ENCODE results near the gene UBE2D3.

Gene UBE2D3

DNA sequence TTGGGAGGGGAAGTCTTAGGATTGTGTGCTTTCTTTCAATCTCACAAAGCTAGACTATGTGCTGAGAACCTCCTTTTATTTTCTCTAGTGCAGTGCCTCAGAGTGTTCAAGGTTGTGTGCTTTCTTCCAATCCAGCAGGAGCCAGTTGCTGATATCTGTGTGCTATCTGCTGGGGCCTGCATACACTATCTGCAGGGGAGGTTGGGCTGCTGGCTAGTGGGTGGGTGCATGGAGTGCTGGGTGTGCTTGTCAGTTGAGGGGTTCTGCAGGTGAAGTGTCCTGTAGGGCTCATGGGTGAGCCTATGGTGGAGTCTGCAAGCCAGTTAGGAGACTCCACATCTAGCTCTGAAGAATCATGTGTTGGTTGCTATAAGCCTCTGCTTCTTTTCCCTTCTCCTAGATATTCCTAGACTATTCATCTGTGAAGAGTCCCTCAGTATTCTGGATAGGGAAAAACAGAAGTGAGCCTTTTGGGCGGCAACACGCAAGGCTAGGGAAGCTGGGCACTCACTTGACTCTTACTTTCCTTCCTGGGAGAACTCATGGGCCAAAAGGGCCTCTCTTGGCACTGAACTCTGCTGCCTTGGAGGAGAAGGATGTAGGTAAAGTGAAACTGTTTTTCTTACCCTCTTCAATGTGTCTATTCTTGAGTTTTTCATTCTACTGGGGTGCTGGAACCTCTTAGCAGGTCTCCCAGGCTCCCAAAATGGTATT is 33.4 kb upstream of the UBE2D3 start:
- Histone ChIP-seq H3K4me3 (ENCODE audit: low read depth, low read length) (no peak overlapping the region), H3K27me3 (ENCODE audit: control insufficient read depth, insufficient read depth, low read length) (no peaks in the 10 kb centered on the region), H3K27ac (ENCODE audit: low read depth, low read length) (no peak overlapping the region), H3K4me1 (ENCODE audit: control insufficient read depth, insufficient read depth, low read length) (no peaks in the 10 kb centered on the region), H3K9me3 (ENCODE audit: control insufficient read depth, insufficient read depth, low read depth, low read length) (peaks cover 15% of the 10 kb centered on the region), H3K36me3 (ENCODE audit: control insufficient read depth, insufficient read depth, low read length) (peaks cover 6% of the 10 kb centered on the region), H3K9ac (ENCODE audit: low read length) (no peak overlapping the region)

DNA sequence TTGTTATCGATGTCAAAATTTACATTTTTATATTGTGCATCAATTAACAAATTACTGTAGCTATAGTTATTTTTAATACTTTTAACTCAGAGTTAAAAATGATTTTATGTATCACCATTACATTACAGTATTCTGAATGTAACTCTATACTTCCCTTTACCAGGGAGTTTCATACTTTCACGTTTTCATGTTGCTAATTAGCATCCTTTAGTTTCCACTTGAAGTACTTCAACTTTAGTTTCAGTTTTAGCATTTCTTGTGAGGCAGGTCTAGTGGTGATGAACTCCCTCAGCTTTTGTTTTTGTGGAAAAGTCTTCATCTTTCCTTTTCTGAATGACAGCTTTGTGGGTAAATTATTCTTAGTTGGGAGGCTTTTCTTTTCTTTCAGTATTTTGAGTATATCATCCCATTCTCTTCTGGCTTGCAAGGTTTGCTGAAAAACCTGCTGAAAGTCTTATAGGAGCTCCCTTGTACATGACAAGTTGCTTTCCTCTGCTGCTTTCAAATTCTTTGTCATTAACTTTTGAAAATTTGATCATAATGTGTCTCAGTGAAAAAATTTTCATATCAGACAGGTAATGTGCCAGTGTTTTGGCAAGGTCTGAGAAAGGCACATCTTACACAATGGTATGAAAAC is 31.6 kb upstream of the UBE2D3 start:
- Histone ChIP-seq H3K9ac (ENCODE audit: low read length) (no peak overlapping the region), H3K36me3 (ENCODE audit: control insufficient read depth, insufficient read depth, low read length) (peaks cover 6% of the 10 kb centered on the region), H3K27ac (ENCODE audit: low read depth, low read length) (no peak overlapping the region), H3K4me1 (ENCODE audit: control insufficient read depth, insufficient read depth, low read length) (no peaks in the 10 kb centered on the region), H3K27me3 (ENCODE audit: control insufficient read depth, insufficient read depth, low read length) (no peaks in the 10 kb centered on the region), H3K4me3 (ENCODE audit: low read depth, low read length) (no peak overlapping the region), H3K9me3 (ENCODE audit: control insufficient read depth, insufficient read depth, low read depth, low read length) (peaks cover 15% of the 10 kb centered on the region)

DNA sequence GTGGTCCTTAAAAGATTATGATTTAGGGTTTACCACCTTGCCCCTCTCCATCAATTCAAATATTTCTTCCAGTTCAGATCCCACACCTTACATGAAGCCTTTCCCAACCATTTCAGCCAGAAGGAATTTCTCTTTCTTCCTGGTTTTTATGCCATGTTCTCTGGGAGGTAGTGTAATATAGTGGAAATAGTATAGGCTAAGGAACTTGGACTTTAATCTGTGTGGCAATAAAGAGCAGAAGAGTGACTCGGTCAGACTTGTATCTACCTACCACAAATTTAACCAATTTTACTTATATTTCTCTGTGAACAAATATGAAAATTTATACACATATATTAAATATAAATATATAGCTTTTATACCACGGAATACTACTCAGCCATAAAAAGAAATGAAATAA is 23.0 kb upstream of the UBE2D3 start:
- Histone ChIP-seq H3K9ac (ENCODE audit: low read length) (no peak overlapping the region), H3K27ac (ENCODE audit: low read depth, low read length) (no peak overlapping the region), H3K27me3 (ENCODE audit: control insufficient read depth, insufficient read depth, low read length) (no peaks in the 10 kb centered on the region), H3K4me3 (ENCODE audit: low read depth, low read length) (no peak overlapping the region), H3K4me1 (ENCODE audit: control insufficient read depth, insufficient read depth, low read length) (peaks cover 3% of the 10 kb centered on the region; the same call in 1 of the 2 replicates), H3K9me3 (ENCODE audit: control insufficient read depth, insufficient read depth, low read depth, low read length) (no peaks in the 10 kb centered on the region), H3K36me3 (ENCODE audit: control insufficient read depth, insufficient read depth, low read length) (no peaks in the 10 kb centered on the region)

DNA sequence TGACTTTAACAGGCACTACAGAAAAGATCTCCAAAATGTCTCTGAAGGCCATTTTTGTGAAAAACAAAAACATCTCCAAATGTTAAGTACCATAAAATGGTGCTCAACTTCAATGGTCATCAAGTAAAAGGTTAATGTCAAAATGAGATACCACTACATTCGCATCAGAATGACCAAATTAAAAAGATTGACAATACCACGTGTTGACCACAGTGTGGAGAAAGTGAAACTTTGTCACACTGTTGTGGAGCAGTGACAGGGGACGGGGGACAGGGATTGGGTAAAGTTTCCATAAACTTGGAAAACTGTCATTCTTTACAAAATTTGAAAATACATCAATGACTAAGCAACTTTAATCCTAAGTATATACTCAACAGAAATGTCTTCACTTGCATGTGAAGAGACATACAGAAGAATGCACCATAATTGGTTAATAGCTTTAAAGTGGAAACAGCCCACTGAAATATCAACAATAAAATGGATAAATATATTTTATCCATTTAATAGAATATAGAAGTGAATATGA is 22.3 kb upstream of the UBE2D3 start:
- no peaks in the 10 kb centered on the region for H3K27me3 ChIP-seq (ENCODE audit: control insufficient read depth, insufficient read depth, low read length)
- H3K27ac ChIP-seq (ENCODE audit: low read depth, low read length), result no peak overlapping the region
- peaks cover 3% of the 10 kb centered on the region; the same call in 1 of the 2 replicates for H3K4me1 ChIP-seq (ENCODE audit: control insufficient read depth, insufficient read depth, low read length)
- H3K4me3 ChIP-seq (ENCODE audit: low read depth, low read length), result no peak overlapping the region
- no peaks in the 10 kb centered on the region for H3K9me3 ChIP-seq (ENCODE audit: control insufficient read depth, insufficient read depth, low read depth, low read length)
- H3K9ac ChIP-seq (ENCODE audit: low read length), result no peak overlapping the region
- no peaks in the 10 kb centered on the region for H3K36me3 ChIP-seq (ENCODE audit: control insufficient read depth, insufficient read depth, low read length)

DNA sequence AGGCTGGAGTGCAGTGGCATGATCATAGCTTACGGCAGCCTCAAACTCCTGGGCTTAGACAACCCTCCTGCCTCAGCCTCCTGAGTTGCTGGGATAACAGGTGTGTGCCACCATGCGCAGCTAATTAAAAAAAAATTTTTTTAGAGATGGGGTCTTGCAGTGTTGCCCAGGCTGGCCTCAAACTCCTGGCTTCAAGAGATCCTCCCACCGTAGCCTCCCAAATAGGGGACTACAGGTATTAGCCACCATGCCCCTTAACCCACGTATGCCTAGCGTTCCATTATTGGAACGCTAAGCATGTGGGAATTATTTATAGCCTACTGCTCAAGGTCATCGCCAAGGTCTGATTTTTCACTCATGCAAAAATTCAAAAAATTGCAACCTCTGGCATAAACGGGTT is 20.3 kb upstream of the UBE2D3 start:
- no peak overlapping the region for H3K27ac ChIP-seq (ENCODE audit: low read depth, low read length)
- H3K9ac ChIP-seq (ENCODE audit: low read length), result no peak overlapping the region
- no peaks in the 10 kb centered on the region for H3K9me3 ChIP-seq (ENCODE audit: control insufficient read depth, insufficient read depth, low read depth, low read length)
- H3K4me1 ChIP-seq (ENCODE audit: control insufficient read depth, insufficient read depth, low read length), result peaks cover 3% of the 10 kb centered on the region; the same call in 1 of the 2 replicates
- H3K4me3 ChIP-seq (ENCODE audit: low read depth, low read length), result no peak overlapping the region
- H3K36me3 ChIP-seq (ENCODE audit: control insufficient read depth, insufficient read depth, low read length), result no peaks in the 10 kb centered on the region
- H3K27me3 ChIP-seq (ENCODE audit: control insufficient read depth, insufficient read depth, low read length), result no peaks in the 10 kb centered on the region

DNA sequence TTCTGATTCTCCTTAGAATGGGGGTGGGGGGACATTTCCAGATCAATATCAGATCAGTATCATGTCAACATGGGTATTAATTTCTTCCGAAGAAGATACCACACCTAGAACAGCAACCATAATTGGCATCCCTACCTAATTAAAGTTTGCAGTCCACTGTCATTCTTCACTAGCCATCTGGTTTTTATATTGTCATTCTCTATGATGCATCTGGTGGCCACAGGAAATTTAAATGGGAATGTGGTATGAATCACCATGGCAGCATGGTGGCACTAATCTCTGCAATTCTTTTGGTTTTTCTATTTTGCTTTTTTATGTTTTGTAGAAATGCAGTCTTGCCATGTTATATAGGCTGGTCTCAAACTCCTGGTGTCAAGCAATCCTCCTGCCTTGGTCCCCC is 16.6 kb upstream of the UBE2D3 start:
- H3K4me1 ChIP-seq (ENCODE audit: control insufficient read depth, insufficient read depth, low read length), result peaks cover 3% of the 10 kb centered on the region; the same call in 1 of the 2 replicates
- no peaks in the 10 kb centered on the region for H3K36me3 ChIP-seq (ENCODE audit: control insufficient read depth, insufficient read depth, low read length)
- H3K27ac ChIP-seq (ENCODE audit: low read depth, low read length), result no peak overlapping the region
- H3K9me3 ChIP-seq (ENCODE audit: control insufficient read depth, insufficient read depth, low read depth, low read length), result no peaks in the 10 kb centered on the region
- H3K27me3 ChIP-seq (ENCODE audit: control insufficient read depth, insufficient read depth, low read length), result no peaks in the 10 kb centered on the region
- H3K9ac ChIP-seq (ENCODE audit: low read length), result no peak overlapping the region
- no peak overlapping the region for H3K4me3 ChIP-seq (ENCODE audit: low read depth, low read length)

DNA sequence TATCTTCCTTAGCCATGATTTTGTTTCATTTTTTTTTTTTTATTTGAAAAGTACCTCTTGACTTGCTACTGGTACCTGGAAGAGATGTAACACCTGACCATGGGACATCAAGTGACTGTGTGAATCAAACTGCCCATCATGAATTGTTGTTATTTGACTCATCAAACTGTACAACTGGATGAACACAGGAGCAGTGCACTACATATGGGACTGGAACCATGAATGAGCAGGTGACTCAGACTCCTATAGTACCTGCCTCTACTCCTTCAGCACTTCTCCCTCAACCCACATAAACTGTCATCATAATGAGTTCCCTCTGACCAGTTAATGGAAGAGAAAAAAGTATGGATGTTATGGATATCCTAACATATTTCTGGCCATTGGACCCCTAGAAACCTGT is 15.9 kb upstream of the UBE2D3 start:
- Histone ChIP-seq H3K27ac (ENCODE audit: low read depth, low read length) (no peak overlapping the region), H3K4me3 (ENCODE audit: low read depth, low read length) (no peak overlapping the region), H3K27me3 (ENCODE audit: control insufficient read depth, insufficient read depth, low read length) (no peaks in the 10 kb centered on the region), H3K4me1 (ENCODE audit: control insufficient read depth, insufficient read depth, low read length) (peaks cover 3% of the 10 kb centered on the region; the same call in 1 of the 2 replicates), H3K9me3 (ENCODE audit: control insufficient read depth, insufficient read depth, low read depth, low read length) (no peaks in the 10 kb centered on the region), H3K9ac (ENCODE audit: low read length) (no peak overlapping the region), H3K36me3 (ENCODE audit: control insufficient read depth, insufficient read depth, low read length) (no peaks in the 10 kb centered on the region)

DNA sequence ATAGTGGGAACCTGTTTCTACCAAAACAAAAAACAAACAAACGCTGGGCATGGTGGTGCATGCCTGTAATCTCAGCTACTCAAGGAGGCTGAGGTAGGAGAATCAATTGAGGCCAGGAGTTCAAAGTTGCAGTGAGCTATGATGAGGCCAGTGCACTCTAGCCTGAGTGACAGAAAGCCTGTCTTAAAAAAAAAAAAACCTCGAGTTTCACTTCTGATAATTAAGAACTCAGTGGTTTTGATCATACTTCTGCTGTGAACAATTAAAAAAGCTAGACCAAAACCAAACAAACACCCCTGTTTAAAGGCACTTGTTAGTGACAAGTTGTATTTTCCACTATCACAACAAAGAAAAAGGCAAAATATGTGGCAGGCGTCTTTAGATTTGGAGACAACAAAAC is 15.0 kb upstream of the UBE2D3 start:
- Histone ChIP-seq H3K4me1 (ENCODE audit: control insufficient read depth, insufficient read depth, low read length) (peaks cover 3% of the 10 kb centered on the region; the same call in 1 of the 2 replicates), H3K27ac (ENCODE audit: low read depth, low read length) (no peak overlapping the region), H3K4me3 (ENCODE audit: low read depth, low read length) (no peak overlapping the region), H3K9me3 (ENCODE audit: control insufficient read depth, insufficient read depth, low read depth, low read length) (no peaks in the 10 kb centered on the region), H3K36me3 (ENCODE audit: control insufficient read depth, insufficient read depth, low read length) (no peaks in the 10 kb centered on the region), H3K9ac (ENCODE audit: low read length) (no peak overlapping the region), H3K27me3 (ENCODE audit: control insufficient read depth, insufficient read depth, low read length) (no peaks in the 10 kb centered on the region)

DNA sequence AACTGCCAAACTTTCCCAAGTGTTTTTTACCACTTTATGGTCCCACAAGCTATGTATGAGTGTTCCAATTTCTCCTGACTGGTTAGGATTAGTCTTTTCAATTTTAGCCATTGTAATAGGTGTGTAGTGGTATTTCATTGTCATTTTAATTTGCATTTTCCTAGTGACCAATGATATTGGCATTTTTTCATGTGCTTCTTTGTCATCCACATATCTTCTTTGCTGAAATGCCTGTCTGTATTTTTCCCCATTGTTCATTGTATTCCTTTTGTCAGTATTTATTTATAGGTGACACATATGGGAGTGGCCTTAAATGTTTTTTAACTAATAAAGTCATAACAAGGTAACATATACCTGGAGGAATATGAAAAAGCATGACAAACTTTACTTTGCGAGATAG is 9.2 kb upstream of the UBE2D3 start:
- H3K27me3 ChIP-seq (ENCODE audit: control insufficient read depth, insufficient read depth, low read length), result no peaks in the 10 kb centered on the region
- no peak overlapping the region for H3K4me3 ChIP-seq (ENCODE audit: low read depth, low read length)
- no peaks in the 10 kb centered on the region for H3K36me3 ChIP-seq (ENCODE audit: control insufficient read depth, insufficient read depth, low read length)
- no peak overlapping the region for H3K9ac ChIP-seq (ENCODE audit: low read length)
- no peak overlapping the region for H3K27ac ChIP-seq (ENCODE audit: low read depth, low read length)
- peaks cover 8% of the 10 kb centered on the region for H3K4me1 ChIP-seq (ENCODE audit: control insufficient read depth, insufficient read depth, low read length)
- no peaks in the 10 kb centered on the region for H3K9me3 ChIP-seq (ENCODE audit: control insufficient read depth, insufficient read depth, low read depth, low read length)

DNA sequence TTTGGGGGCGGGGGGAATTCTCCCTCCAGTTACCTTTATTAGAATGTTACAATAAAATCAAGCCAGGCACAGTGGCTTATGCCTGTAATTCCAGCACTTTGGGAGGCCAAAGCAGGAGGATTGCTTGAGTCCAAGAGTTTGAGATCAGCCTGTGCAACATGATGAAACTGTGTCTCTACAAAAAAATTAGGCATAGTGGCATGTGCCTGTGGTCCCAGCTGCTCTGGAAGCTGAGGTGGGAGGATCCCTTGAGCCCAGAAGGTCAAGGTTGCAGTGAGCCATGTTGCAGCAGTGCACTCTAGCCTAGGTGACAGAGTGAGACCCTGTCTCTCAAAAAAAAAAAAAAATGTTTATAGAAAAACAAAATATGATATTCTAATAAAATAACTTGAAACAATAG is 5.3 kb upstream of the UBE2D3 start:
- H3K27ac ChIP-seq (ENCODE audit: low read depth, low read length), result no peak overlapping the region
- H3K36me3 ChIP-seq (ENCODE audit: control insufficient read depth, insufficient read depth, low read length), result no peaks in the 10 kb centered on the region
- no peaks in the 10 kb centered on the region for H3K27me3 ChIP-seq (ENCODE audit: control insufficient read depth, insufficient read depth, low read length)
- H3K4me3 ChIP-seq (ENCODE audit: low read depth, low read length), result no peak overlapping the region
- H3K4me1 ChIP-seq (ENCODE audit: control insufficient read depth, insufficient read depth, low read length), result peaks cover 25% of the 10 kb centered on the region
- H3K9ac ChIP-seq (ENCODE audit: low read length), result no peak overlapping the region
- no peaks in the 10 kb centered on the region for H3K9me3 ChIP-seq (ENCODE audit: control insufficient read depth, insufficient read depth, low read depth, low read length)

DNA sequence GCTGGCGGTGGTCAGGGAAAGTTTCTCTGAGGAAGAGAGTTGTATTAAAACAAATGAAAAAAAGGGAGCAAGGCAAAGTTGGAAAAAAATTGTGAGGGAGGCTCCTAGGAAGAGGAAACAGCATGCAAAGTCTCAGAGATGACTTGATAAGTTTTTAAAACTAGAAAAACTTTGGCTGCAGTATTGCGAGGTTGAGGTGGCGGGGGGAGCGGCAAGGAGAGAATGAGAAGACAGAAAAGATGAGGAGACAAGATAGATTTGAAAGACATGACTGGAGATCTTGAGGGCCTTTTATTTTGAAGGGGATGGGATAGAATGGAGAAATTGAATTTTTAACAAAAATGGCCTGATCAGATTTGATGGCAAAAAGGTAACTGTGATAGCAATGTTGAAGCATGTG is 4.8 kb upstream of the UBE2D3 start:
- H3K9ac ChIP-seq (ENCODE audit: low read length), result no peak overlapping the region
- no peaks in the 10 kb centered on the region for H3K9me3 ChIP-seq (ENCODE audit: control insufficient read depth, insufficient read depth, low read depth, low read length)
- H3K27me3 ChIP-seq (ENCODE audit: control insufficient read depth, insufficient read depth, low read length), result no peaks in the 10 kb centered on the region
- H3K4me1 ChIP-seq (ENCODE audit: control insufficient read depth, insufficient read depth, low read length), result peaks cover 25% of the 10 kb centered on the region
- no peak overlapping the region for H3K27ac ChIP-seq (ENCODE audit: low read depth, low read length)
- H3K4me3 ChIP-seq (ENCODE audit: low read depth, low read length), result no peak overlapping the region
- H3K36me3 ChIP-seq (ENCODE audit: control insufficient read depth, insufficient read depth, low read length), result no peaks in the 10 kb centered on the region
